Heart left ventricle (tissue), 16 donors: ENCODE measurements around the gene PGLYRP2. TPM values are rescaled to one million over a fixed set of nuclear protein-coding genes. Genes with fewer than 3 reads are reported as not detected.

Source experiments
- ATAC-seq, 4 donors: fragments of 200-7000 bp; cut with Tn5 transposase; one replicate each; pipeline ENCODE4 v1.9.1; 2020 to 2022; ENCODE audit warnings: moderate library complexity in 4 of 4, mild to moderate bottlenecking in 3 of 4, moderate number of reproducible peaks in 1 of 4
- DNase-seq, 5 donors: peaks; one replicate each; pipeline ENCODE4 v3.0.0-alpha.2; 2020
- H3K27ac ChIP-seq, 12 donors: fragments of 200-600 bp; sonication (generic) in 4 of 12; one replicate each; pipeline versions ENCODE4 v1.5.0 to v1.8.0; 2016 to 2022; ENCODE audit warnings: mild to moderate bottlenecking in 2 of 12
- H3K27me3 ChIP-seq, 9 donors: fragments of 200-600 bp; sonication (generic) in 2 of 9; one replicate each; pipeline versions ENCODE4 v1.5.1 to v1.8.0; 2016 to 2022; ENCODE audit warnings: mild to moderate bottlenecking in 3 of 9
- H3K36me3 ChIP-seq, 9 donors: fragments of 200-600 bp; sonication (generic) in 2 of 9; one replicate each; pipeline versions ENCODE4 v1.5.0 to v1.8.0; 2018 to 2022; ENCODE audit warnings: mild to moderate bottlenecking in 2 of 9
- H3K4me1 ChIP-seq, 12 donors: fragments of 200-600 bp; sonication (generic) in 4 of 12; one replicate each; pipeline versions ENCODE4 v1.5.0 to v1.8.0; 2016 to 2022; ENCODE audit warnings: mild to moderate bottlenecking in 3 of 12
- H3K4me3 ChIP-seq, 12 donors: fragments of 200-600 bp; sonication (generic) in 4 of 12; one replicate each; pipeline versions ENCODE4 v1.5.0 to v1.8.0; 2017 to 2022; ENCODE audit warnings: mild to moderate bottlenecking in 9 of 12, moderate library complexity in 4 of 12
- H3K9me3 ChIP-seq, 12 donors: fragments of 200-600 bp; sonication (generic) in 4 of 12; one replicate each; pipeline versions ENCODE4 v1.5.0 to v1.8.0; 2016 to 2022; ENCODE audit warnings: mild to moderate bottlenecking in 1 of 12
- CTCF ChIP-seq, 12 donors: fragments of 200-600 bp; sonication (generic) in 4 of 12; IDR thresholded peaks; one replicate each; pipeline versions ENCODE4 v1.5.0 to v1.8.0; 2018 to 2022; ENCODE audit warnings: antibody characterized with exemption in 12 of 12, mild to moderate bottlenecking in 5 of 12
- POLR2A ChIP-seq, 2 donors: fragments of 450-650 bp; IDR thresholded peaks; one replicate each; pipeline ENCODE4 v1.6.1; 2017; ENCODE audit warnings: antibody characterized with exemption in 2 of 2, mild to moderate bottlenecking in 2 of 2, moderate library complexity in 2 of 2
- WGBS, 4 donors: extraction: QIAGEN DNeasy Blood & Tissue Kit in 2 of 4; methylation state at CpG; one replicate each; pipeline versions ENCODE4 v1.1.5 to v1.1.7; 2013 to 2018; 5-methylcytosine and 5-hydroxymethylcytosine counted together
- intact Hi-C, 10 donors: fragments of 100-400 bp; cut with DNase I; formaldehyde crosslinking; loops; one replicate each; pipeline versions ENCODE4 v1.11.1 to v1.14.2; 2022
- polyA plus RNA-seq, 2 donors: library from polyadenylated mRNA; stranded (reverse); fragments of 200-250 nt; gene quantifications; one replicate each; pipeline ENCODE4 v1.2.3, GENCODE V29; 2013
- total RNA-seq, 9 donors: library from RNA; depleted of rRNA in 2 of 9; stranded (reverse); fragments of >200 nt in 2 of 9; fragmentation: NEBNext Ultra II Directional in 3 of 9; extraction: Animal tissue kit (Norgen Biotek cat#: 25700) in 3 of 9; gene quantifications; one replicate each; pipeline versions ENCODE4 v1.1.0 to v1.2.4, GENCODE V29; 2016 to 2023
- donor health status: ischemic (EF 13 %, LVEDD 7.1; RV severe dilation, severe dysfunction).
- donor health status: healthy with polysubstance abuse.
- donor health status: DM: no; HTN: yes; CAD: no.
- donor health status: DM: no; HTN: no; CAD: no.
- donor health status: ischemic (EF 25% LVEDD 6.9; RV normal size, moderate dysfunction).
- donor health status: ischemic (EF 25% LVEDD 5.7; RV mildly dilated, moderate dysfunction).
- donor health status: healthy.
- donor health status: DM: yes; HTN: yes; CAD: no.
- donor health status: ischemic (EF 35%, LVEDD 5.7; RV mildly dilated, moderate dysfunction).
- donor health status: nonischemic (EF 11% LVEDD 7.7; RV severe dilation, severe dysfunction).
- donor health status: DM: yes; HTN: yes; CAD: no.
- donor health status: PGD.
- donor health status: ischemic (EF 29% LVEDD 5.4; RV normal size, mild dysfunction).
- donor health status: nonischemic (EF 23%, LVEDD 6.1; RV moderate dilation, normal function).

The PGLYRP2 gene
- total and polyA plus RNA-seq, 11 donors, result not detected

DNA sequence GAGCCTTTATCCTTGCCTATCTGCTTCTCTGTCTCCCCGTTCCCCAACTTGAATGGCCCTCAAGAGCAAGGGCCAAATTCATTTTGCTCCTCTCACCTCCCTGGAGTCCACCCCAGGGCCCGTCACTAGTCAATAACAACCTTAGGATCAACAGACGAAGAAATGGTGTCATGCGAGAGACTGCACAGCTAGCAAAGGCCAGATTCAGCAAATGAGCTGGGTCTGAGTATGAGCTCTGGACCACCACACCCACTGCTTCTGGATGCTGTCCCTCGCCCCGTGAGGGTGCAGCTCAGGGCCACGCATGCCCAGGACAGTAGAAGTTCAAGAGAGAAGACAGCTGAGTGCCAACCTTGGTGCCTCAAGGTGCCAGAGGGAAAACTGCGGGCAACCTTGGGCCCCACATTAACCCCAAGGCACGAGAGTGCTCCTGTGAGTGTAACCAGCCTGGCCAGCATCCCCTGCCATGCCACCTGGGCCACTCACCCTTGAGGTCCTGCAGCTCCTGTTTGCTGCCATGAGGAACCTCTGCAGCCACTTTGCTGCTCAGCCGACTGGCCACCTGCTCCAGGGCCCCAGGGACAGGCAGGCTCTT is 48.7 kb downstream of the PGLYRP2 start:
- Histone ChIP-seq H3K27ac (no peak overlapping the region), H3K36me3 (peaks cover 0 to 38% (median 23%) of the 10 kb centered on the region in 9 donors), H3K4me1 (peaks cover 3 to 45% (median 31%) of the 10 kb centered on the region in 12 donors), H3K9me3 (no peaks in the 10 kb centered on the region), H3K27me3 (no peaks in the 10 kb centered on the region), H3K4me3 (peak overlapping the region in 6 of 12 donors; percentile 79 to 93 (median 82))
- intact Hi-C loops, result loop anchor here in 1 of 10 donors (5.0 kb wide), 1 partner anchor 53 kb away; the partner anchor contains the start of gene AKAP8
- 70 to 84% (median 83%) methylated on average over 10 of the region's 10 CpGs for WGBS, 4 donors
- DNase-seq (peak in 1 of 5 donors; percentile 24), ATAC-seq (no peak)
- no peak for TF ChIP-seq POLR2A (IDR thresholded peaks at IDR 0.05)
- no peak for TF ChIP-seq CTCF (IDR thresholded peaks at IDR 0.05)

GRCh38 chr19:15429825-15430467 is 49.4 kb downstream of the PGLYRP2 start:
- no peak for ATAC-seq
- intact Hi-C loops, result loop anchor here in 2 of 10 donors (5.0 to 10.0 kb wide), 2 partner anchors 53 to 125 kb away; partner anchors contain the start of gene AKAP8 (in 1 of the 2)
- WGBS, 4 donors, result 83 to 88% (median 85%) methylated on average over 20 to 24 of the region's 24 CpGs
- TF ChIP-seq CTCF (IDR thresholded peaks at IDR 0.05) (no peak), POLR2A (IDR thresholded peaks at IDR 0.05) (no peak)
- H3K36me3 ChIP-seq, result peaks cover 0 to 44% (median 29%) of the 10 kb centered on the region in 9 donors
- no peaks in the 10 kb centered on the region for H3K27me3 ChIP-seq
- DNase-seq, result peak in 2 of 5 donors; percentile 22 to 29
- no peak overlapping the region for H3K27ac ChIP-seq
- no peaks in the 10 kb centered on the region for H3K9me3 ChIP-seq
- H3K4me1 ChIP-seq, result peaks cover 3 to 45% (median 31%) of the 10 kb centered on the region in 12 donors
- no peak overlapping the region for H3K4me3 ChIP-seq

DNA sequence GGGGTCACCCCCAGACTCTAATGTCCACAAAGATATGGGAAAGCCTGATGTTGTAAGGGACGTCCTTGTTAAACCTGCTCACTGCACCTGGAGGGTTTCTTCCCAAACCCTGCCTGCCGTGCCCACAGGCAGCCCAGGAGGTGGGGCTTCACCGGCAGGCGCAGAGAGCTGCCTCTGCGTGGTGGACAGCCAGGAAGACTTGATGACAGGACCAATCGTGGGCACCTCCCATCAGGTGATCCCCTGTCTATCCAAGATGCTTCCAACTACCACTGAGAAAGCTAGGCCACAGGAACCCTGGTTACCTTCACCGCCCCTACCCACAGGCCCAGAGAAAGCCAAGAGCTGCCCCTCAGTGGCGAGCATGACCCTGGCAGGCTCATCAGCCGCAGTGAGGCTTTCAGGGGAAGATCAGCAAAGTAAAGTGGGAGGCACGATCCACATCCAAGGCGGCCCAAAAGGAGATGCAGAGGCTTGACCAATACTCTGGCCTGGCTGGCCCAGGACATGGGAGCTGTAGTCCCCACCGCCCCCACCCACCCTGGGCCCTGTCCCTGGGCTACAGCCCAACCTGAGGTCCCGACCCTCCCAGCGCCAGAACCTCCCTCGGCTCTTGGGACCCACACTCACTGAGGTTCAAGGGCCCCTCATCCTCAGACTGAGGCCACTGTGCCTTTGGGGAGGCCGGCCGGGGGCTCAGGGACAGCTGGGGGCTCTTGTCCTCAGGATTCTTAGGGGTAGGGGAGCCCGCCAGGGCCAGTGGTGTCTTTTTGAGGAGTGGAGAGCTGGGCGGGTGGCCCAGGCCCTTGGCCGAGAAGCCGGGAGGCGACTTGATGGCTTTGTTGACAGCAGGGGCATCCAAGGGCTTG is 50.1 kb downstream of the PGLYRP2 start:
- H3K27ac ChIP-seq, result no peak overlapping the region

More for the DNA sequence above, 50.1 kb downstream of the PGLYRP2 start:
- DNase-seq (peak in 1 of 5 donors; percentile 37), ATAC-seq (no peak)
- WGBS, 4 donors, result 64 to 74% (median 69%) methylated on average over 12 to 22 of the region's 22 CpGs
- Histone ChIP-seq H3K4me3 (no peak overlapping the region), H3K9me3 (no peaks in the 10 kb centered on the region), H3K4me1 (peaks cover 3 to 45% (median 31%) of the 10 kb centered on the region in 12 donors), H3K36me3 (peaks cover 0 to 51% (median 36%) of the 10 kb centered on the region in 9 donors), H3K27me3 (no peaks in the 10 kb centered on the region)
- TF ChIP-seq POLR2A (IDR thresholded peaks at IDR 0.05), result no peak
- no peak for TF ChIP-seq CTCF (IDR thresholded peaks at IDR 0.05)
- intact Hi-C loops, result loop anchor here in 2 of 10 donors (10.0 kb wide), 1 partner anchor 126 kb away; no protein-coding TSS in a partner anchor
